OCI-LY1 (cell line): ENCODE results near the gene NEK6.

Experiments
- H2AFZ ChIP-seq: fragments of 200-600 bp; sonication (generic), shearing (Covaris generic); 2 replicates; pipeline ENCODE4 v1.6.0; 2014; ENCODE audit warnings: antibody characterized with exemption, mild to moderate bottlenecking, low read length
- H3F3A ChIP-seq: fragments of 200-600 bp; sonication (generic), shearing (Covaris generic); 2 replicates; pipeline ENCODE4 v1.6.0; 2014; ENCODE audit warnings: mild to moderate bottlenecking, antibody characterized with exemption, low read length, moderate library complexity; ENCODE audit not compliant: insufficient read depth
- H3K27ac ChIP-seq: fragments of 200-600 bp; sonication (generic); 2 replicates; pipeline ENCODE4 v1.5.1; 2014; ENCODE audit warnings: low read length, mixed run types, mild to moderate bottlenecking, low read depth; ENCODE audit not compliant: poor library complexity, severe bottlenecking
- H3K27me3 ChIP-seq: fragments of 200-600 bp; sonication (generic); 2 replicates; pipeline ENCODE4 v1.6.0; 2014; ENCODE audit warnings: antibody characterized with exemption, mild to moderate bottlenecking, low read length, moderate library complexity; ENCODE audit not compliant: insufficient read depth
- H3K36me3 ChIP-seq: fragments of 200-600 bp; sonication (generic); 2 replicates; pipeline ENCODE4 v1.6.1; 2014; ENCODE audit warnings: mild to moderate bottlenecking, antibody characterized with exemption, low read length, moderate library complexity, mixed read lengths; ENCODE audit not compliant: insufficient read depth
- H3K4me1 ChIP-seq: fragments of 200-600 bp; sonication (generic); 2 replicates; pipeline ENCODE4 v1.5.1; 2014; ENCODE audit warnings: mild to moderate bottlenecking, low read length, moderate library complexity; ENCODE audit not compliant: insufficient read depth, severe bottlenecking
- H3K4me2 ChIP-seq: fragments of 200-600 bp; sonication (generic), shearing (Covaris generic); 2 replicates; pipeline ENCODE4 v1.6.1; 2014; ENCODE audit warnings: low read length
- H3K4me3 ChIP-seq: fragments of 200-600 bp; sonication (generic); 2 replicates; pipeline ENCODE4 v1.5.1; 2014; ENCODE audit warnings: low read length, low read depth, mild to moderate bottlenecking, mixed read lengths; ENCODE audit not compliant: poor library complexity, severe bottlenecking
- H3K79me2 ChIP-seq: fragments of 200-600 bp; shearing (Covaris generic); 2 replicates; pipeline ENCODE4 v1.6.1; 2016; ENCODE audit warnings: mixed run types, low read length, mixed read lengths; ENCODE audit not compliant: insufficient read depth
- H3K9ac ChIP-seq: fragments of 200-600 bp; sonication (generic), shearing (Covaris generic); 2 replicates; pipeline ENCODE4 v1.6.1; 2014; ENCODE audit warnings: mild to moderate bottlenecking, low read length, mixed read lengths
- H3K9me2 ChIP-seq: fragments of 200-600 bp; sonication (generic), shearing (Covaris generic); 2 replicates; pipeline ENCODE4 v1.6.1; 2014; ENCODE audit warnings: low read depth, mild to moderate bottlenecking, low read length, mixed read lengths
- H3K9me3 ChIP-seq: fragments of 200-600 bp; shearing (Covaris generic); 2 replicates; pipeline ENCODE4 v1.6.1; 2014; ENCODE audit warnings: low read length, mixed read lengths
- H4K20me1 ChIP-seq: fragments of 200-600 bp; sonication (generic), shearing (Covaris generic); 2 replicates; pipeline ENCODE4 v1.6.0; 2016; ENCODE audit warnings: mild to moderate bottlenecking, low read length; ENCODE audit not compliant: insufficient read depth
- EZH2 ChIP-seq: fragments of 200-600 bp; sonication (generic), shearing (Covaris generic); IDR thresholded peaks from 2 replicates; pipeline ENCODE4 v1.8.0; 2017; ENCODE audit warnings: borderline replicate concordance, mixed run types, mild to moderate bottlenecking, antibody characterized with exemption, low read length, moderate library complexity, mixed read lengths
- TF ChIP-seq, protein P1 (sequence below): fragments of 200-600 bp; sonication (generic), shearing (Covaris generic); IDR thresholded peaks from 2 replicates; pipeline ENCODE4 v1.5.1; 2017; ENCODE audit warnings: mild to moderate bottlenecking, antibody characterized with exemption, low read length, moderate library complexity, mixed read lengths

NEK6 gene

DNA sequence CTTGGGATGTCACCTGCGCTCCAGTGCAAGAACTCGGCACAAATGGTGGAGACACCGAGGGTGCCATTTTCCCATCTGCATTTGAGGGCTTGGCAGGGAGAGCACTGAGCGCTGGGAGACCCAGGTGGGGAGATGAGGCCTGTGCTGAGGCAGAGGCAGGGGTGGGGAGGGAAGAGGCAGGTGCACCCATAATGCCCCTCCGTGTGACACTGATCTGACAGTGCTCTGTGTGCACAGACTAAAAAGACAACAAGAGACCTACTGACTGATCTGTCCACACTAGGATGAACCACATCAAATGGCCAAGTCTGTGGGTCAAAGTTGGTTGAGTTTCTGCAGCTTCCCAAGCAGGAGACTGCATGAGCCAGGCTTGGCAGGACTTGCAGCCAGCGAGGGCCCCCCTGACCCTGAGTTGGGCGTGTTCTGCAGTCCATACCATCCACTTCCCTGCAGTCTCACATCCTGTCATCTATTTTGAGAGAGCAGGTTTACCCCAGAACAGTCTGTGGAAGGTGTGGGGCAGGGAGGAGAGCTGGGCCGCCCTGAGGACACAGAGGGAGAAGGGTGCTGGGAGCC lies 41.9 kb downstream of the NEK6 start:
- Histone ChIP-seq H3K79me2 (no peaks in the 10 kb centered on the region), H4K20me1 (no peaks in the 10 kb centered on the region), H3K36me3 (no peaks in the 10 kb centered on the region), H3K9me3 (no peaks in the 10 kb centered on the region), H3K4me3 (no peak overlapping the region), H3K9me2 (no peaks in the 10 kb centered on the region), H3K4me2 (no peak overlapping the region), H2AFZ (no peak overlapping the region), H3K27ac (no peak overlapping the region), H3K4me1 (no peaks in the 10 kb centered on the region), H3K9ac (no peak overlapping the region), H3F3A (no peaks in the 10 kb centered on the region), H3K27me3 (peaks cover 5% of the 10 kb centered on the region; the same call in 1 of the 2 replicates)
- TF ChIP-seq, protein P1, sequence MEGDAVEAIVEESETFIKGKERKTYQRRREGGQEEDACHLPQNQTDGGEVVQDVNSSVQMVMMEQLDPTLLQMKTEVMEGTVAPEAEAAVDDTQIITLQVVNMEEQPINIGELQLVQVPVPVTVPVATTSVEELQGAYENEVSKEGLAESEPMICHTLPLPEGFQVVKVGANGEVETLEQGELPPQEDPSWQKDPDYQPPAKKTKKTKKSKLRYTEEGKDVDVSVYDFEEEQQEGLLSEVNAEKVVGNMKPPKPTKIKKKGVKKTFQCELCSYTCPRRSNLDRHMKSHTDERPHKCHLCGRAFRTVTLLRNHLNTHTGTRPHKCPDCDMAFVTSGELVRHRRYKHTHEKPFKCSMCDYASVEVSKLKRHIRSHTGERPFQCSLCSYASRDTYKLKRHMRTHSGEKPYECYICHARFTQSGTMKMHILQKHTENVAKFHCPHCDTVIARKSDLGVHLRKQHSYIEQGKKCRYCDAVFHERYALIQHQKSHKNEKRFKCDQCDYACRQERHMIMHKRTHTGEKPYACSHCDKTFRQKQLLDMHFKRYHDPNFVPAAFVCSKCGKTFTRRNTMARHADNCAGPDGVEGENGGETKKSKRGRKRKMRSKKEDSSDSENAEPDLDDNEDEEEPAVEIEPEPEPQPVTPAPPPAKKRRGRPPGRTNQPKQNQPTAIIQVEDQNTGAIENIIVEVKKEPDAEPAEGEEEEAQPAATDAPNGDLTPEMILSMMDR = no peak

GRCh38 chr9:124300312-124300711 lies 42.6 kb downstream of the NEK6 start:
- Histone ChIP-seq H3K4me1 (no peaks in the 10 kb centered on the region), H3K27ac (no peak overlapping the region)

GRCh38 chr9:124302921-124303320 lies 45.2 kb downstream of the NEK6 start:
- H3K27ac ChIP-seq = no peak overlapping the region
- no peak overlapping the region for H3K4me3 ChIP-seq
- no peaks in the 10 kb centered on the region for H3F3A ChIP-seq
- no peaks in the 10 kb centered on the region for H3K9me2 ChIP-seq
- no peaks in the 10 kb centered on the region for H4K20me1 ChIP-seq
- no peaks in the 10 kb centered on the region for H3K36me3 ChIP-seq
- no peak overlapping the region for H2AFZ ChIP-seq
- no peak overlapping the region for H3K9ac ChIP-seq
- no peaks in the 10 kb centered on the region for H3K4me1 ChIP-seq
- TF ChIP-seq EZH2 = no peak
- TF ChIP-seq, protein P1 = no peak
- no peaks in the 10 kb centered on the region for H3K27me3 ChIP-seq
- no peaks in the 10 kb centered on the region for H3K79me2 ChIP-seq
- H3K9me3 ChIP-seq = no peaks in the 10 kb centered on the region
- no peak overlapping the region for H3K4me2 ChIP-seq

More at GRCh38 chr9:124300312-124300711, 42.6 kb downstream of the NEK6 start:
- Histone ChIP-seq H3K4me3 (no peak overlapping the region), H4K20me1 (no peaks in the 10 kb centered on the region), H3K9ac (no peak overlapping the region), H3K9me3 (no peaks in the 10 kb centered on the region), H3K79me2 (no peaks in the 10 kb centered on the region), H3K36me3 (no peaks in the 10 kb centered on the region), H2AFZ (no peak overlapping the region), H3K4me2 (no peak overlapping the region), H3K27me3 (0 out of 2 replicates have a peak, but pooled peaks cover 5% of the 10 kb centered on the region), H3K9me2 (no peaks in the 10 kb centered on the region), H3F3A (no peaks in the 10 kb centered on the region)
- no peak for TF ChIP-seq EZH2
- TF ChIP-seq, protein P1 = no peak
